ENCODE results near the gene GPSM3. TPM values are rescaled to one million over a fixed set of nuclear protein-coding genes. Genes with fewer than 3 reads are reported as not detected.

Gene GPSM3
- total RNA-seq, 1 donor from 2014 or later = 15.7 TPM

DNA sequence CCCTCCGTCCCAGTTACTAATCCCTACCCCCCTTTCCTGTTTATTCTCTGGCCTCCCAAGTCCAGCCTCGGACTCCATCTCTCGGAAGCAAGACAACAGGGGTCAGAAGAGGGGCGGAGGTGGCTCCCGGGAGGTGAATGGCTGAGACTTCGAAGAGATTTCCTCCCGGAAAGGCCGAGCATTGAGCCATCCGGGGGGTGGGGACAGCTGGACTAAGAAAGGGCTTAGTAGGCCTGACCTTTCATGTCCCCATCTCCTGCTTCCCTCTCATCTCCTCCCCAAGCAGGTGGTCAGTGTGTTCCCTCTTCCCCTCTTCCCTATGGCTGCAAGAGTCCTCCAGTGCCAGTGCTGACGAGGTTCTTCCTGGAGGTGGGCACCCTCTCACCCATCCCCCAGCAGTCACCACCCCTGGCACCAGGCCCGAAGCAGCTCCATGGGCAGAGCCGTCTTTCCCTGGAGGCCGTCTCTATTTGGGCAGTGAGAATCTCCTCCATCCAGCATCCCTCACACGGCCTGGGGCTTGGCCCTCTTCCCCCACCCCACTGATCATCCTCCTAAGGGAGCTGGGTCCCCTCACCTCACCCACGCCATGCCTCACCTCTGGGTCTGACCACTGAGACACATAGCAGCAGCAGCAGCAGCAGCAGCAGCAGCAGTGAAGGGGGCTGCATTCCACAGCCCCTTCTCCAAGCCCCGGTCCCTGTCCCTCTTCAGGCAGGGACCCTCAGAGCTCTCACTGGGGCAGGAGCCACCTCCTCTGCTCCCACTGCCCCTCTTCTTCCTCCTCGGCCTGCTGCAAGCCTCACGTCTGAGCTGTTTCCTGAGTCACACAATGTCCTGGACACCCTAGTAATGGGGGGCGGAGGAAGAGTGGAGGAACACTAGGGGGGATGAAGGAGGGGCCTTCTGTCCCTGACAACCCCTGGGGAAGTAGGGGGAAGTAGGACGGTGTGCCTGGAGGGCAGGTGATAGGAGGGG is 31.1 kb upstream of the GPSM3 start, which contains the start of gene NOTCH4:
Gene NOTCH4 (minus strand): TSS at position 810 of the 978 bp plus-strand sequence. CDS start 139 bp downstream, at position 671.
- TF ChIP-seq, protein P1, sequence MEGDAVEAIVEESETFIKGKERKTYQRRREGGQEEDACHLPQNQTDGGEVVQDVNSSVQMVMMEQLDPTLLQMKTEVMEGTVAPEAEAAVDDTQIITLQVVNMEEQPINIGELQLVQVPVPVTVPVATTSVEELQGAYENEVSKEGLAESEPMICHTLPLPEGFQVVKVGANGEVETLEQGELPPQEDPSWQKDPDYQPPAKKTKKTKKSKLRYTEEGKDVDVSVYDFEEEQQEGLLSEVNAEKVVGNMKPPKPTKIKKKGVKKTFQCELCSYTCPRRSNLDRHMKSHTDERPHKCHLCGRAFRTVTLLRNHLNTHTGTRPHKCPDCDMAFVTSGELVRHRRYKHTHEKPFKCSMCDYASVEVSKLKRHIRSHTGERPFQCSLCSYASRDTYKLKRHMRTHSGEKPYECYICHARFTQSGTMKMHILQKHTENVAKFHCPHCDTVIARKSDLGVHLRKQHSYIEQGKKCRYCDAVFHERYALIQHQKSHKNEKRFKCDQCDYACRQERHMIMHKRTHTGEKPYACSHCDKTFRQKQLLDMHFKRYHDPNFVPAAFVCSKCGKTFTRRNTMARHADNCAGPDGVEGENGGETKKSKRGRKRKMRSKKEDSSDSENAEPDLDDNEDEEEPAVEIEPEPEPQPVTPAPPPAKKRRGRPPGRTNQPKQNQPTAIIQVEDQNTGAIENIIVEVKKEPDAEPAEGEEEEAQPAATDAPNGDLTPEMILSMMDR (conservative IDR thresholded peaks at IDR 0.05; ENCODE audit: low read depth, low read length) = no peak
- no peak within 1 kb of the TSS for H3K4me3 ChIP-seq (ENCODE audit: low read depth, low read length)
- no peak for DNase-seq (ENCODE audit: low read depth)

DNA sequence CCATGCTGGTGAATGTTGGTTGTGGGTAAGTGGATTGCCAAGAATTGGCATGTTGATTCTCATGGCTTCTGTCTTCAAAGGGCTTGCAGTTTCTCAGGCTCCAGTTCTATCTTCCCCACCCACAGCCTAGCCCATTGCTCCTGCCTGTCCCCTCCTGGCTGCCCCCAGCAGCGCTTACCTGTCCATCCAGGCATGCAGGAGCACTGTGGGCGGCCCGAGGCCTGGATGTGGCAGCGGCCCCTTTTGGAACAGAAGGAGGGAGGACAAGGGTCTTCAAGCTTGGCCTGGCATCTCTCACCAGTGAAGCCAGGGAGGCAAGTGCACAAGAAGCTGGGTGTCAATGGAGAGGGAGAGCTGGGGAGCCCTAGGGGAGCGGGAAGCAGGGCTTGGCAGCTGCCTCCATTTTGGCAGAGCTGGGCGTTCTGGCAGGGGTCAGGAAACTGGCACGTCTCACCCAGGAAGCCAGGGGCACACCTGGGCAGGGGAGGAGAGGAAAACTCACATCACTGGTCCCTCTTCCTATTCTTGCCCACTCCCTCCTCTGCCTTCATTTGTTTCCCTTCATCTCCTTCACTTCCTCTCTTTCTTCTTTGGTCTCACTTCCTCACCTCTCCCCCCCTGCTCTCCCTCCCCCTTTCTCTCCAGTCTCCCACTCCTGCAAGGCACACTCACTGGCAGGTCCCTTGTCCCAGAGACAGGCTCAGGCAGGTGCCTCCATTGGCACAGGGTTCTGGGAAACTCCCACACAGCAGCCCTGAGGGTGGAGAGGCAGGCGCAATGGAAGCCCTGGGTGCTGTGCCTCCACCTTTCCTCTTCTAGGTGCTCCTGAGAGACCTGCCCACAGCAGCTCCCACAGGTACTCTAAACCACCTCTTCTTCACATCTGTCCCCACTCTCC is 30.1 kb upstream of the GPSM3 start:
- no peak overlapping the region for H3K4me3 ChIP-seq (ENCODE audit: low read depth, low read length)
- TF ChIP-seq, protein P1 (conservative IDR thresholded peaks at IDR 0.05; ENCODE audit: low read depth, low read length) = no peak
- DNase-seq (ENCODE audit: low read depth) = no peak

DNA sequence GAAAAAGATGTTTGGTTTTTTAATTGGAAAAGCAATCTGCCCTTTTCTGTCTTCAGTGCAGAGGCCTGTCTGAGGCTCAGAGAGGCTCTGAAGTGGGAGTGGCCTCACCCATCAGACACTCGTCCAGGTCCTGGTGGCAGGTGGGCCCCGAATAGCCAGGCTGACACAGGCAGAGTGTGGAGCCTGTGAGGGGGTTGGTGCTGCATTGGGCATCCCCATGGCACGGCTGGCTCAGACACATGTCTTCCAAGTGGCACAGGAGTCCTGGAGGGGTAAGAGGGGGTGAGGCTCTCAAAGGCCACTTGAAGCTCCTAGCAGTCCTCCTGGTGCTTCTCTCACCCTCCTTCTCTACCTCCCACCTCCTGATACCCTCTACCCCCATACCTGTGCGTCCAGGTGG is 27.6 kb upstream of the GPSM3 start:
- TF ChIP-seq, protein P1 (conservative IDR thresholded peaks at IDR 0.05; ENCODE audit: low read depth, low read length) = no peak
- no peak overlapping the region for H3K4me3 ChIP-seq (ENCODE audit: low read depth, low read length)
- no peak for DNase-seq (ENCODE audit: low read depth)

- no peak for DNase-seq (ENCODE audit: low read depth)
- TF ChIP-seq, protein P1 (conservative IDR thresholded peaks at IDR 0.05; ENCODE audit: low read depth, low read length) = no peak
Observed at GRCh38 chr6:32218167-32218566, 25.7 kb upstream of the GPSM3 start.

GRCh38 chr6:32216998-32217397 is 24.6 kb upstream of the GPSM3 start:
- TF ChIP-seq, protein P1 (conservative IDR thresholded peaks at IDR 0.05; ENCODE audit: low read depth, low read length) = no peak
- no peak overlapping the region for H3K4me3 ChIP-seq (ENCODE audit: low read depth, low read length)
- DNase-seq (ENCODE audit: low read depth) = no peak

More at GRCh38 chr6:32218167-32218566, 25.7 kb upstream of the GPSM3 start:
- H3K4me3 ChIP-seq (ENCODE audit: low read depth, low read length) = no peak overlapping the region

GRCh38 chr6:32216285-32216684 is 23.8 kb upstream of the GPSM3 start:
- no peak for DNase-seq (ENCODE audit: low read depth)
- no peak overlapping the region for H3K4me3 ChIP-seq (ENCODE audit: low read depth, low read length)
- TF ChIP-seq, protein P1 (conservative IDR thresholded peaks at IDR 0.05; ENCODE audit: low read depth, low read length) = no peak

Measured in epithelial cell of proximal tubule (primary cell).